Rectal smooth muscle tissue (tissue), 1 donor: ENCODE results near the gene PPFIA1.

Experiments
- H3K27ac ChIP-seq: one replicate; pipeline ENCODE4 v1.7.0; 2013; ENCODE audit warnings: low read depth, low read length, inconsistent platforms
- H3K27me3 ChIP-seq: one replicate; pipeline ENCODE4 v1.7.0; 2013; ENCODE audit warnings: low read length; ENCODE audit not compliant: control insufficient read depth, insufficient read depth
- H3K36me3 ChIP-seq: one replicate; pipeline ENCODE4 v1.7.0; 2013; ENCODE audit warnings: low read length; ENCODE audit not compliant: control insufficient read depth, insufficient read depth
- H3K4me1 ChIP-seq: one replicate; pipeline ENCODE4 v1.7.0; 2013; ENCODE audit warnings: low read length; ENCODE audit not compliant: control insufficient read depth, insufficient read depth
- H3K4me3 ChIP-seq: one replicate; pipeline ENCODE4 v1.7.0; 2013; ENCODE audit warnings: low read length
- H3K9ac ChIP-seq: one replicate; pipeline ENCODE4 v1.7.0; 2013; ENCODE audit warnings: low read length

The PPFIA1 gene

DNA sequence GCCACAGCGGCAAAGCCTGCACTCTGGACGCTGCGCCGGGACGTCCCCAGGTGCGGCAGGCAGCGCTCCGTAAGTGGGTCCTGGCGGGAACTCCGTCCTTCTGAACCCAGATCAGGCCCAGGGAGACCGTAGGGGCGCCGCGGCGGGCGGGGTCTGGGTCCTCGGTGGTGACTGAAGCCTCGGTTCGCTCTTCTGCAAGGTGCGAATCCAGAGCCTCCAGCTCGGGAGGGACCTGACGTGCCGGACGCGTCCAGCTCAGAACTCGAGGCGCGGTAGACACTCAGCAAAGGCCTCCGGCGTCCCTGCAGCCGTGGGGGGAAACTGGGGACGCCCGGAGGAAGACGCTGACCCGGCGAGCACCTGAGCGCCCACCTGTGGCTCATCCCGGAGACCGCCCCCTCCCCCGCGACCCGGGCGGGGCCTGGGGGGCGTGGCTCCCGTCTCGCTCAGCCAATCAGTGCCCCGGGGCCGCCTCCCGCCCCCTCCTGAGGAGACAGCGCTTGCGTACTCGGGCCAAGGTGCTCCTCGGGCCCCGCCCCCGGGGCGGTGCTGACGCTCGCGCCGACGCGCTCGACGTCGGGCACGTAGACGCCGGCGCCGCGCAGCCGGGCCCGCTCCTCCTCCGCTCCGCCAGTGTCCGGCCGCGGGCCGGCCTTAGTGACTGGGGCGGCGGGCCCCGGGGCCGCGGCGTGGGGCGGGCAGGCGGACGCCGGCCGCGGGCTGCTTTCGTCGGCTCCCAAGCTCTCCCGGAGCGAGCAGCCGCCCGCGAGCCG, at the start of gene PPFIA1:
PPFIA1 (plus strand) TSS at position 587 of the 773 bp plus-strand sequence. CDS start 1,483 bp downstream, outside the sequence.
- Histone ChIP-seq H3K36me3 (peaks cover 5% of the 10 kb centered on the region), H3K4me3 (peak within 1 kb of the TSS; percentile 76), H3K27ac (peak within 1 kb of the TSS; percentile 47), H3K9ac (peak within 1 kb of the TSS; percentile 25), H3K27me3 (no peaks in the 10 kb centered on the region), H3K4me1 (peaks cover 10% of the 10 kb centered on the region)

DNA sequence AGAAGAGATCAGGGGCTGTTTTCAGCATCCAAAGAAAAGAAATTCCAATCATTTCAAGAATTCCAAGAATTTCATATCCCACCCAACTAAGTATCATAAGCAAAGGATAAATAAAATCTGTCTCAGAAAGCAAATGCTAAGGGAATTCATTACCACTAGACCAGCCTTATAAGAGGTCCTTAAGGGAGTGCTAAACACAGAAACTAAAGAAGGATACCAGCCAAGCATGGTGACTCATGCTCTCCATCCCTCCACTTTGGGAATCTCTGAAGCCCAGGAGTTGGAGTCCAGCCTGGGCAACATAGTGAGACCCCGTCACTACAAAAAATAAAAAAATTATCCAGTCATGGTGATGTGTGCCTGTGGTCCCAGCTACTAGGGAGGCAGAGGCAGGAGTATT, 49.6 kb upstream of the PPFIA1 start:
- Histone ChIP-seq H3K27me3 (no peaks in the 10 kb centered on the region), H3K4me1 (no peaks in the 10 kb centered on the region), H3K27ac (no peak overlapping the region), H3K4me3 (no peak overlapping the region), H3K36me3 (no peaks in the 10 kb centered on the region), H3K9ac (no peak overlapping the region)

DNA sequence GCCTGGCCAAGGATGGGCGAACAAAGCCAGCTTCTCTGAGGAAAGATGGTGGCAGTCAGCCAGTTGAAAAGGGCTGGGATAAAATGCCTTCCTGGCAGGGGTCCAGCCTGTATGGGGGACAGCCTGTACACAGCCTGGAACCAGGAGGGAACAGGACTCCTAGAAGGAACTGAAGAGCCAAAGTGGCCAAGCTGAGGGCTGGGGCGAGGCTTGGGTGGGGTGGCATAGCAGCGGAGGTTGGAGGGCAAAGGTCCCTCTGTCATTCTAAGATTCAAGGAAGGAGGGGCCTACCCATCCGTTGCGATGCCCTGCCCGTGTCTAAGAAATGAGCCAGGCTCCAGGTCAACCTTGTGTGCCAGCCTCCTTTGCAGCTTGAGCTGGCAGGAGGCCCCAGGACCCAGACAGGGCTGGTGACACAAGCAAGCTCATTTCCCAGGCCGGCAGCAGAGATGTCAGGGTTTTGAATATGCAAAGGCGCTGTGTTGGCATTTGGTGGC, 44.8 kb upstream of the PPFIA1 start:
- Histone ChIP-seq H3K27ac (no peak overlapping the region), H3K9ac (no peak overlapping the region), H3K36me3 (no peaks in the 10 kb centered on the region), H3K4me1 (no peaks in the 10 kb centered on the region), H3K27me3 (no peaks in the 10 kb centered on the region), H3K4me3 (no peak overlapping the region)

DNA sequence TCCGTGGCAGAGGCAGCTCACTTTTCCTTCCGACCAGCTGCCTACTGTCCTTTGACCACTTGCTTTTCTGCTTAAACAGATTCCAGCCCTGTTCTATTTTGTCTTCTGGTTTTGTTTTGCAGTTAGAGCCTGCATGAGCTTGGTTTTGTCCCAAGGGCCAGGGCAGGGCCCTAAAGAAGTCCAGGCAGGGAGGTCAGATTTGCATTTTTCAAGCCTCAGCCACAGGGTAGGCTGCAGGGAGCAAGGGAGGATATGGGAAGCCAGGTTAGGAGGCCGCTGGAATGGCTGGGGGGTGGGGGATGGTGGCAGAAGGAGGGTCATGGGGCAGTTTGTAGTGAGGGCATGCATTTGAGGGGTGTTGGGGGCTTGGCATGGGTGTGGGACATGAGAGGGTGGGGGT, 44.3 kb upstream of the PPFIA1 start:
- Histone ChIP-seq H3K27me3 (no peaks in the 10 kb centered on the region), H3K9ac (no peak overlapping the region), H3K27ac (no peak overlapping the region), H3K36me3 (no peaks in the 10 kb centered on the region), H3K4me1 (no peaks in the 10 kb centered on the region), H3K4me3 (no peak overlapping the region)

DNA sequence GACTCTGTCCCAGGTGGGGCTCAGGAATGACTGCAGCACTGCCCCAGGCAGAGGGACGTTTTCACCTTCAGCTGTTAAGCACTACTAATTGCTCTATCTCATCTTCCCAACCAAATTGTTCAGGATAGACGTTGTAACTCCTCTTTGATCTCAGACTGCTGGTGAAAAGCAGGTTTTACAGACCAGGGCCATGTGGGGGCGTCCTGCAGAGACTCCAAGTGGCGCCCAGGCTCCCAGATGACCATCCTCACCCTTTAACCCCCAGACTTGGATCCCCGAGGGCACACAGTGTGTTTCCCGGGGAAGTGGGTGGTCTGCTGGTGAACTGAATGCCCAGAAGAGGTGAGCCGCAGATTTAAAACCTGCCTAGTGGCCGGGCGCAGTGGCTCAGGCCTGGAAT, 43.5 kb upstream of the PPFIA1 start:
- Histone ChIP-seq H3K27me3 (no peaks in the 10 kb centered on the region), H3K36me3 (no peaks in the 10 kb centered on the region), H3K9ac (no peak overlapping the region), H3K27ac (no peak overlapping the region), H3K4me3 (no peak overlapping the region), H3K4me1 (no peaks in the 10 kb centered on the region)

DNA sequence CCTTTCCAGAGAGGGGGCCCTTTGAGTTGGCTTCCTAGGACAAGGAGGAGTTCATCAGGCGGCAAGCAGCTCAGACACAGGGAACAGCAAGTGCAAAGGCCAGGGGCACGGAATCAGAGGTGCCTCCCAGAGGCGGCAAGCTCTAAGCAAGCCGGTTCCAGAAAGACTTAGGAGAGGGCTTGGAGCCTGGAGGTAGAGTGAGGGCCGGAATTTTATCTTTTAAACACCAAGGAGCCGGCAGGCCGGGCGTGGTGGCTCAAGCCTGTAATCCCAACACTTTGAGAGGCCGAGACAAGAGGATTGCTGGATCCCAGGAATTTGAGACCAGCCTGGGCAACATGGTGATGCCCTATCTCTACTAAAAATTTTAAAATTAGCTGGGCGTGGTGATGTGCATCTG, 40.8 kb upstream of the PPFIA1 start:
- Histone ChIP-seq H3K36me3 (no peaks in the 10 kb centered on the region), H3K4me3 (no peak overlapping the region), H3K4me1 (no peaks in the 10 kb centered on the region), H3K27ac (no peak overlapping the region), H3K9ac (no peak overlapping the region), H3K27me3 (no peaks in the 10 kb centered on the region)

DNA sequence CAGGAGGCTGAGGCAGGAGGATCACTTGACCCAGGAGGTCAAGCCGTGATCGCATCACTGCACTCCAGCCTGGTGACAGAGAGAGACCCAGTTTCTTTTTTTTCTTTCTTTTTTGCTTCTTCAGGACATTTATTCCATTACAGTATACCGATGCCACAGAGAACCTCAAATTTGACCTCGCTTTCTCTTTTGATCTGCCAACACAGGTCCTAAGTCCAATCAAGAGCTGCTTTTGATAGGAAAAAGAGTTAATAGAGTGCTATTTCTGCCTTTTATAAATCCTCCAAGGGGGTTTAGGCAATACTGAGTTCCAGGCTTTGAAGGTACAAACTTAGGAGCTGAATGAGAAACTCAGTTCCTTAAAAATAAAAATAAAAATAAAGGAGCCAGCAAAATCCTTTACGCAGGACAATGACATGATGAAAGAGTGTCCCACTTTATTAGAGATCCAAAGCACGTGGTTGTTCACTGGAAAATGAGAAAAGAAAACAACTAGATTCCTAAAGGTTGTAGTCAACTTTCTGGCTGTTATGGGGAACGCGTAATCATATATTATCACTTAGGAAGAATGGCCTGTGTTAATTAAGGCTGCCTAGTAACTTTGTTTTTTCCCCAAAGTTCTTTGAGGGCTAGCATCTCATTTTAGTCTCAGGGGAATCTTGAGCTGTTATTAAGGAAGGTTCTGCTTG, 40.2 kb upstream of the PPFIA1 start:
- Histone ChIP-seq H3K27me3 (no peaks in the 10 kb centered on the region), H3K36me3 (no peaks in the 10 kb centered on the region), H3K4me1 (no peaks in the 10 kb centered on the region), H3K9ac (no peak overlapping the region), H3K27ac (no peak overlapping the region), H3K4me3 (no peak overlapping the region)

DNA sequence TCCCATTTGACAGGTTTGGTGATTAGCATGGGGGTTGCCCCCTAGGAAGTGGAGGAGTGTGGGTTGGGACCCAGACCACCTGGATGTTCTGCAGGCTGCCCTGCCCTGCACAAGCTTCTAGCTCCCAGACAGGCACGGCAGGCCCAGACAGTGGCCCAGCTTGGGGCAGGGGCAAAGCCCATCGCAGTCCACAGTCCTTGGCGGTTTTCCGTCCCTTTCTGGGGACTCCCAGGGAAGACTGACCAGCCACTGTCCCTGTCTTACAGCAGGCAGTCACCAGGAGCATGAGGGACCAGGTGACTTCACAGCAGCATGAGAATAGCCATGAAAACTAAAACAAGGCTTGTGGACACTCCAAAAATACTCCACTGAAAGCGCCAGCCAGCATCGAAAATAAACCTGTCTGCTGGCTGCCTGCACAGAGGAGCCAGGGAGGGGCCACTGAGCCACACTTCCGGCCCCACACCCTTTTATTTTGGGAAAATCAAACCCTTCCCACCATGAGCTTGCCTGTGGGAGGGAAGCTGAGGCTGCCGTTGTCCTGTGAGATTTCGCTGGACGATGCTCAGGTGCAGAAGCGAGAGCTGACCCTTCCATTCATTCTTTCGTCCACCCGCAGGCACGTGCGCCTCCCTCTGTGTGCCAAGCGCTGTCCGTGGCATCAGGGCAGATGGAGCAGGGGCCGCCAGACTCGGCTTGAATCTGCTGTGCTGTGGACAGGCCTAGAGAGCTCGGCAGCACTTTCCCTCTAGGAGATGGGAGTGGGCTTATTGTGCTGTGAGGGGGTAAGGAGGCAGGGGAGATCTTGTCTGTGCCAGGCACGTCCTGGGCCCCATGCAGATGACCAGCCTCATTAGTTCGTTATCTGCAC, 39.4 kb upstream of the PPFIA1 start:
- Histone ChIP-seq H3K4me1 (no peaks in the 10 kb centered on the region), H3K36me3 (no peaks in the 10 kb centered on the region), H3K27ac (no peak overlapping the region), H3K27me3 (no peaks in the 10 kb centered on the region), H3K4me3 (no peak overlapping the region), H3K9ac (no peak overlapping the region)

DNA sequence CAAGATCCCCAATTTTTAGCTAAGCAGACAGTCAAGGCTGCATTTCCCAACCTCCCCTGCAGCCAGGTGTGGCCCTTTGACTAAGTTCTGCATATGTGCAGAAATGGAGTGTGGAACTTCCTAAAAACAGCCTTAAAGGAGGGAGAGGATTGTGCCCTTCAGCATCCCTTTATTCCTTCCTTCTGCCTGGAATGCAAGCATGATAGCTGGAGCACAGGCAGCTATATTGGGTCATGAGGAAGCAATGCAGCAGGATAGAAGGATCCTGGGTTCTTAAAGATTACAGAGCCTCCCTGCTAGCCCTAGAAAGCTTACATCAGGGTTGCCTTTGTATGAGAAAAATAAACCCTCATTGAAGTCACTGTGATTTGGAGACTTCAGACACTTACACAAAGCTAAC, 37.5 kb upstream of the PPFIA1 start:
- H3K4me1 ChIP-seq = no peaks in the 10 kb centered on the region
- H3K36me3 ChIP-seq = no peaks in the 10 kb centered on the region
- no peak overlapping the region for H3K4me3 ChIP-seq
- no peak overlapping the region for H3K27ac ChIP-seq
- H3K9ac ChIP-seq = no peak overlapping the region
- H3K27me3 ChIP-seq = no peaks in the 10 kb centered on the region

DNA sequence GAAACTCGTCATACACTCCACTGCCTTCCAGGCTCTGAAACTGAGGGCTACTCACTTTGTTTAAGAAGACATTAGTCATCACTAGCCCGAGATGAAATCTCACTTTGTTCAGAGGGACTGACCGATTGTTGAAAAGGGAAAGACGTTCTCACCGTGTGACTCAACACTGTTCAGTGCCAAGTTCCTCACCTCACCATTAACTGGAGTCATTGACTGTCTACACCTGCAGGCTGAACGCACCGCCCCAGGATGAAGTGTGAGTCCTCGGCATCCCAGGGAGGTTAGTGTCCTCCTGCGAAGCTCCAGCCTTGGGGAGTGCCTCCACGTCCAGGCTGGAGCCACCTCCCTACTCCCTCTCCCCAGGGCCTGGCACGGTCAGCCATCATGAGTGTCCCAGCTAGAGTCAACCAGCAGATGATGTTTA, 37.0 kb upstream of the PPFIA1 start:
- H3K27me3 ChIP-seq = no peaks in the 10 kb centered on the region
- no peaks in the 10 kb centered on the region for H3K36me3 ChIP-seq
- H3K4me3 ChIP-seq = no peak overlapping the region
- H3K4me1 ChIP-seq = no peaks in the 10 kb centered on the region
- H3K9ac ChIP-seq = no peak overlapping the region
- H3K27ac ChIP-seq = no peak overlapping the region

DNA sequence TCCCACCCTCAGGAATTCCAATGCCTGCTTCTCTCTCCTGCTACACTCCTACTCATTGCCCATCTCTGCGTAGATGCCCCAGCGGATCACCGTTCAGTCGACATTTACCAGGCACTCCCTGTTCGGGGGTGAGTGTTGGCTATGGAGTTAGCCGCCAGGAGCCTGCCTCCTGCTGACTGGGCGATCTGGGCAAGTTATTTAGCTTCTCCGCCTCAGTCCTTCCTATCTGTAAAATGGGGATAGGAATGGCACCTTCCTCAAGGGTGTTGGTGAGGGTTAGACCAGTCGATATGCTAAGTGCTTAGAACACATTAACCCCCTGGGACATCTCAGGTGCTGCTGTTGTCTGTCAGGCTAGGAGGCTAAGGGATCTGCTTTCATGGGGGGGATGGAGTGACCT, 36.5 kb upstream of the PPFIA1 start:
- Histone ChIP-seq H3K9ac (no peak overlapping the region), H3K4me3 (no peak overlapping the region), H3K4me1 (no peaks in the 10 kb centered on the region), H3K27ac (no peak overlapping the region), H3K36me3 (no peaks in the 10 kb centered on the region), H3K27me3 (no peaks in the 10 kb centered on the region)

DNA sequence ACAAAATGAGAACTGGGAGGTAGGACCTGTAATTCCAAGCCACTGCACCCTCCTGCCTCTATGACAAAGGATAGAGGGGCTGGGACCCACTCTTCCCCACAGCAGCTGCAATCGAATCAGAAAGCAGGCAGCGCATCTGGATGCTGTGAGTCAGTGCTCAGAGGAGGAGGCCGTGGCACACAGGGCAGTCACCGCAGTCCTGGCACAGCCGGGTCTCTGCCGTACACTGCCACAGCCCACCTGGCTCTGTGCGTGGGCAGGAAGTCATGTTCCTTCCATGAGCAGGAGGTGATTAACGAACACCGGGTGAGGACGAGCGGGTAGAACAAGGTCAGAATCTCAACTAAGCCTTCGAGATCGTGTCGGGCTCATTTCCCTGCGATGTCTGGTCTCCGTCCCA, 30.2 kb upstream of the PPFIA1 start:
- no peaks in the 10 kb centered on the region for H3K4me1 ChIP-seq
- H3K4me3 ChIP-seq = no peak overlapping the region
- no peaks in the 10 kb centered on the region for H3K36me3 ChIP-seq
- H3K9ac ChIP-seq = no peak overlapping the region
- peaks cover 4% of the 10 kb centered on the region for H3K27me3 ChIP-seq
- no peak overlapping the region for H3K27ac ChIP-seq
